HepG2 (cell line): ENCODE results near the gene GSK3B. TPM values are rescaled to one million over a fixed set of nuclear protein-coding genes. Genes with fewer than 3 reads are reported as not detected.

ENCODE experiments used
- ATAC-seq: fragments of 200-7000 bp; cut with Tn5 transposase; 3 replicates; pipeline ENCODE4 v1.9.1; 2020; ENCODE audit warnings: mild to moderate bottlenecking, moderate library complexity
- BruUV-seq: library from RNA; stranded (reverse); fragments of 400-500 nt; replicated peaks from 2 replicates; lab custom pipeline; 2021; lab: Mats Ljungman, UMichigan
- CTCF ChIA-PET: fragments of 300-600 bp; formaldehyde crosslinking; extraction: SDS; loops from one replicate; lab custom pipeline; 2021; ENCODE audit warnings: low total read pairs, inconsistent platforms, low intra/inter-chr PET ratio; lab: Yijun Ruan, JAX
- POLR2A ChIA-PET: fragments of 350-600 bp; sonication (Branson Sonifier 250); formaldehyde crosslinking; loops from one replicate; lab custom pipeline; 2020; ENCODE audit warnings: antibody characterized with exemption, inconsistent platforms; lab: Yijun Ruan, JAX
- DNase-seq: peaks from one replicate; pipeline ENCODE4 v3.0.0-alpha.2; 2015; ENCODE audit warnings: low spot score
- FAIRE-seq: peaks from 3 replicates; lab custom pipeline; 2011; peaks lifted over from hg19 to GRCh38; lab: Jason Lieb, UNC
- H2AFZ ChIP-seq: one replicate; pipeline ENCODE4 v1.6.1; 2011; ENCODE audit warnings: low read length, inconsistent platforms
- H3K27ac ChIP-seq: fragments of 300-600 bp; 3 replicates; pipeline ENCODE4 v1.8.0; 2011; ENCODE audit warnings: mixed run types, mild to moderate bottlenecking, mixed read lengths, low read length, inconsistent platforms; ENCODE audit not compliant: insufficient read depth; ENCODE audit errors: extremely low read length
- H3K27me3 ChIP-seq, 2 experiments: fragments of 200-600 bp in 1 of 2; 2 replicates in 1 of 2; 3 replicates in 1 of 2; pipeline versions ENCODE4 v1.6.0 to v1.8.0; 2011; ENCODE audit warnings: low read length in 2 of 2, mild to moderate bottlenecking in 2 of 2, moderate library complexity in 2 of 2, inconsistent platforms in 1 of 2; ENCODE audit not compliant: insufficient read depth in 2 of 2, control insufficient read depth in 1 of 2
- H3K36me3 ChIP-seq, 2 experiments: fragments of 200-600 bp in 1 of 2; replicated peaks in 1 of 2; 2 replicates in 1 of 2; 3 replicates in 1 of 2; pipeline versions ENCODE4 v1.5.1 to v1.8.0; 2011; ENCODE audit warnings: low read length in 2 of 2, inconsistent platforms in 1 of 2; ENCODE audit not compliant: insufficient read depth in 2 of 2, control insufficient read depth in 1 of 2
- H3K4me1 ChIP-seq: 2 replicates; pipeline ENCODE4 v1.5.1; 2012; ENCODE audit warnings: low read length, inconsistent platforms; ENCODE audit not compliant: insufficient read depth
- H3K4me2 ChIP-seq: 2 replicates; pipeline ENCODE4 v1.6.0; 2011; ENCODE audit warnings: low read depth, low read length, inconsistent platforms
- H3K4me3 ChIP-seq, 3 experiments: fragments of 200-600 bp in 1 of 3; sonication (generic), shearing (Covaris generic) in 1 of 3; replicated peaks in 1 of 3; 2 replicates each; pipeline ENCODE4 v1.5.1; 2011 to 2016; ENCODE audit warnings: low read length in 3 of 3, inconsistent platforms in 2 of 3, low read depth in 2 of 3, mild to moderate bottlenecking in 2 of 3, control low read depth in 1 of 3, mixed read lengths in 1 of 3; ENCODE audit not compliant: insufficient read depth in 1 of 3
- H3K79me2 ChIP-seq: one replicate; pipeline ENCODE4 v1.6.1; 2011; ENCODE audit warnings: low read length, inconsistent platforms; ENCODE audit not compliant: insufficient read depth
- H3K9ac ChIP-seq: 2 replicates; pipeline ENCODE4 v1.6.0; 2011; ENCODE audit warnings: mild to moderate bottlenecking, low read depth, low read length, inconsistent platforms; ENCODE audit not compliant: insufficient read depth
- H3K9me3 ChIP-seq: 2 replicates; pipeline ENCODE4 v1.5.1; 2012; ENCODE audit warnings: mild to moderate bottlenecking, low read length
- H4K20me1 ChIP-seq: 2 replicates; pipeline ENCODE4 v1.6.0; 2011; ENCODE audit warnings: inconsistent platforms, mild to moderate bottlenecking, low read length, moderate library complexity; ENCODE audit not compliant: insufficient read depth
- CAMTA2 ChIP-seq: sonication (generic); formaldehyde crosslinking; IDR thresholded peaks from 2 replicates; pipeline ENCODE4 v1.4.0; 2020; ENCODE audit warnings: mild to moderate bottlenecking, missing genetic modification reagents, borderline replicate concordance
- CBX5 ChIP-seq: sonication (generic); formaldehyde crosslinking; IDR thresholded peaks from 2 replicates; pipeline ENCODE4 v1.4.0; 2020; ENCODE audit warnings: missing genetic modification reagents, borderline replicate concordance
- CHD2 ChIP-seq: IDR thresholded peaks from 2 replicates; pipeline ENCODE4 v1.6.1; 2011; ENCODE audit warnings: low read depth, low read length, improper control_type of control experiment
- HNRNPLL ChIP-seq: fragments of 200-400 bp; formaldehyde crosslinking; IDR thresholded peaks from 2 replicates; pipeline ENCODE4 v1.6.1; 2017; ENCODE audit warnings: mild to moderate bottlenecking, low read depth, low read length; ENCODE audit not compliant: poor library complexity, severe bottlenecking
- HOXA5 ChIP-seq: sonication (generic); formaldehyde crosslinking; IDR thresholded peaks from 2 replicates; pipeline ENCODE4 v1.4.0; 2020; ENCODE audit warnings: missing genetic modification reagents
- MTA1 ChIP-seq: sonication (generic); formaldehyde crosslinking; IDR thresholded peaks from 2 replicates; pipeline ENCODE4 v1.4.0; 2020; ENCODE audit warnings: missing genetic modification reagents, mild to moderate bottlenecking, borderline replicate concordance
- RARA ChIP-seq: IDR thresholded peaks from 2 replicates; pipeline ENCODE4 v1.6.1; 2016; ENCODE audit warnings: missing genetic modification reagents, missing compliant biosample characterization
- SETDB1 ChIP-seq: sonication (generic); formaldehyde crosslinking; IDR thresholded peaks from 2 replicates; pipeline ENCODE4 v1.5.1; 2020; ENCODE audit warnings: missing genetic modification reagents, mild to moderate bottlenecking, borderline replicate concordance
- SOX6 ChIP-seq, 2 experiments: fragments of 450-650 bp in 1 of 2; sonication (generic) in 1 of 2; formaldehyde crosslinking in 1 of 2; IDR thresholded peaks; 2 replicates each; pipeline versions ENCODE4 v1.4.0 to v1.6.1; 2017 to 2020; ENCODE audit warnings: antibody characterized with exemption in 1 of 2, mild to moderate bottlenecking in 1 of 2, missing genetic modification reagents in 1 of 2
- ZFP41 ChIP-seq: sonication (generic); formaldehyde crosslinking; IDR thresholded peaks from 2 replicates; pipeline ENCODE4 v1.4.0; 2020; ENCODE audit warnings: mild to moderate bottlenecking, missing genetic modification reagents, borderline replicate concordance
- ZNF292 ChIP-seq: sonication (generic); formaldehyde crosslinking; IDR thresholded peaks from 2 replicates; pipeline ENCODE4 v1.8.1; 2022; ENCODE audit warnings: mild to moderate bottlenecking, low read depth, missing genetic modification reagents, borderline replicate concordance
- WGBS: methylation state at CpG from one replicate; pipeline ENCODE4 v1.1.6; 2017; ENCODE audit warnings: low lambda C conversion rate; 5-methylcytosine and 5-hydroxymethylcytosine counted together
- in situ Hi-C: cut with HindIII; loops from 2 replicates; pipeline ENCODE4 v1.10.0; 2017; ENCODE audit warnings: low pct_unique_long_range_greater_than_20kb; ENCODE audit not compliant: extremely low pct_ligation_motif_present
- intact Hi-C: fragments of 100-400 bp; cut with micrococcal nuclease; formaldehyde crosslinking; loops from one replicate; pipeline ENCODE4 v1.10.0; 2022; ENCODE audit not compliant: unreplicated experiment
- polyA plus RNA-seq, 8 experiments: library from polyadenylated mRNA; depleted of rRNA in 3 of 8; stranded (reverse) in 7 of 8; unstranded in 1 of 8; fragments of >200 nt; fragmentation: Illumina TruSeq in 4 of 8; extraction: Trizol in 4 of 8; gene quantifications; 2 replicates each; pipeline versions ENCODE4 v1.2.1 to v1.2.3, GENCODE V29; 2011 to 2016; ENCODE audit warnings: low read depth in 4 of 8, missing spikeins in 1 of 8, mixed read lengths in 1 of 8; ENCODE audit not compliant: insufficient read depth in 1 of 8
- total RNA-seq, 5 experiments: library from RNA; depleted of rRNA; stranded (reverse); fragments of >200 nt; fragmentation: Illumina TruSeq; extraction: Trizol; gene quantifications; 2 replicates each; pipeline ENCODE4 v1.2.3, GENCODE V29; 2016; ENCODE audit warnings: low read depth in 1 of 5
- TF ChIP-seq, protein P1 (sequence below), 2 experiments: sonication (generic) in 1 of 2; formaldehyde crosslinking in 1 of 2; IDR thresholded peaks; 2 replicates each; pipeline versions ENCODE4 v1.6.1 to v1.9.0; 2014 to 2022; ENCODE audit warnings: antibody characterized with exemption in 1 of 2, borderline replicate concordance in 1 of 2, inconsistent platforms in 1 of 2, low read depth in 1 of 2, missing genetic modification reagents in 1 of 2
- TF ChIP-seq, protein P2 (sequence below): sonication (generic); formaldehyde crosslinking; IDR thresholded peaks from 2 replicates; pipeline ENCODE4 v1.5.0; 2020; ENCODE audit warnings: mild to moderate bottlenecking, missing genetic modification reagents, borderline replicate concordance

The GSK3B gene
- total and polyA plus RNA-seq, 2 of the 13 experiments (the other 11 are each of a cell fraction or from before 2014, with no cell fraction given) = 22.3 to 30.1 TPM

DNA sequence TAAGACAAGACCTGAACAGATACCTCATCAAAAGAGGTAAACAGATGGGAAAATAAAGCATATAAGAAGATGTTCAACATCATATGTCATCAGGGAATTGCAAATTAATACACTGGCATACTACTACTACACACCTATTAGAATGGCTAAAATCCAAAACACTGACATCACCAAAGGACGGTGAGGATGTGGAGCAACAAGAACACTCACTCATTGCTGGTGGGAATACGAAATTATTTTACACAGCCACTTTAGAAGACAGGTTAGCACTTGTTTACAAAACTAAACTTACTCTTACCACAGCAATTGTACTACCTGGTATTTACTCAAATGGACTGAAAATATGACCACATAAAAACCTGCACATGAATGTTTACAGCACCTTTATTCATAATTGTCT lies 119.6 kb downstream of the GSK3B start (continued):
- TF ChIP-seq ZFP41 (CRISPR knock-in tag) = no peak
- no peak for TF ChIP-seq MTA1 (CRISPR knock-in tag)
- TF ChIP-seq, protein P1, sequence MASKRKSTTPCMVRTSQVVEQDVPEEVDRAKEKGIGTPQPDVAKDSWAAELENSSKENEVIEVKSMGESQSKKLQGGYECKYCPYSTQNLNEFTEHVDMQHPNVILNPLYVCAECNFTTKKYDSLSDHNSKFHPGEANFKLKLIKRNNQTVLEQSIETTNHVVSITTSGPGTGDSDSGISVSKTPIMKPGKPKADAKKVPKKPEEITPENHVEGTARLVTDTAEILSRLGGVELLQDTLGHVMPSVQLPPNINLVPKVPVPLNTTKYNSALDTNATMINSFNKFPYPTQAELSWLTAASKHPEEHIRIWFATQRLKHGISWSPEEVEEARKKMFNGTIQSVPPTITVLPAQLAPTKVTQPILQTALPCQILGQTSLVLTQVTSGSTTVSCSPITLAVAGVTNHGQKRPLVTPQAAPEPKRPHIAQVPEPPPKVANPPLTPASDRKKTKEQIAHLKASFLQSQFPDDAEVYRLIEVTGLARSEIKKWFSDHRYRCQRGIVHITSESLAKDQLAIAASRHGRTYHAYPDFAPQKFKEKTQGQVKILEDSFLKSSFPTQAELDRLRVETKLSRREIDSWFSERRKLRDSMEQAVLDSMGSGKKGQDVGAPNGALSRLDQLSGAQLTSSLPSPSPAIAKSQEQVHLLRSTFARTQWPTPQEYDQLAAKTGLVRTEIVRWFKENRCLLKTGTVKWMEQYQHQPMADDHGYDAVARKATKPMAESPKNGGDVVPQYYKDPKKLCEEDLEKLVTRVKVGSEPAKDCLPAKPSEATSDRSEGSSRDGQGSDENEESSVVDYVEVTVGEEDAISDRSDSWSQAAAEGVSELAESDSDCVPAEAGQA (IDR thresholded peaks at IDR 0.05; ENCODE audit: low read depth) = no peak
- TF ChIP-seq, protein P1 (CRISPR knock-in tag; IDR thresholded peaks at IDR 0.05; ENCODE audit: borderline replicate concordance) = no peak
- TF ChIP-seq HNRNPLL = no peak
- TF ChIP-seq CAMTA2 (CRISPR knock-in tag) = no peak

DNA sequence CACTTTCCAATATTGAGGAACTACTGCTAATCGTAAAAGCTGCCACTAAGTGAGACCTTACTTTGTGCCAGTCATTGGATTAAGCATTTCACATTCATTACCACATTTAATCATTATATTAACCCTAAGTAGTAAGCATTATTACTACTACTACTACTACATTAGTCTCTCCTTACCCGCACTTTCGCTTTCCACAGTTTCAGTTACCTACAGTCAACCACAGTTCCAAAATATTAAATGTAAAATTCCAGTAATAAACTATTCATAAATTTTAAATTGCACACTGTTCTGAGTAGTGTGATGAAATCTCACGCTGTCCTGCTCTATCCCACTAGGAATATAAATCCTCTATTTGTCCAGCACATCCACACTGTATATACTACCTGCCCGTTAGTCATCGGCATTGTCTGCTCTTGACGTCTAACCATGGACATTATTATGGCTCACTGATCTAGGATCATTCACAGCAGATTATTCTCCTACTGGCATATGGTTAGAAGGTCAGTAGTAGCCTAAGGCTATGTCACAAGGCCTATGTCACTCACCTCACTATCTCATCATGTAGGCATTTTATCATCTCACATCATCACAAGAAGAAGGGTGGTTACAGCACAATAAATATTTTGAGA lies 121.1 kb downstream of the GSK3B start:
- intact Hi-C loops = no loop called here
- CTCF ChIA-PET = no interaction called here
- Histone ChIP-seq H3K9ac (no peak overlapping the region), H3K4me2 (no peak overlapping the region), H3K36me3 (no peaks in the 10 kb centered on the region), H3K4me3 (no peak overlapping the region), H3K27me3 (no peaks in the 10 kb centered on the region), H3K27ac (no peak overlapping the region), H3K4me1 (no peaks in the 10 kb centered on the region), H4K20me1 (no peaks in the 10 kb centered on the region), H3K79me2 (peaks cover 49% of the 10 kb centered on the region), H2AFZ (no peak overlapping the region), H3K9me3 (no peaks in the 10 kb centered on the region)
- no TSS peak for BruUV-seq
- ATAC-seq (no peak), DNase-seq (no peak), FAIRE-seq (no peak)
- 96% methylated on average over 7 of the region's 7 CpGs for WGBS
- in situ Hi-C loops = no loop called here
- POLR2A ChIA-PET = no interaction called here
- no peak for TF ChIP-seq RARA (CRISPR knock-in tag)
- no peak for TF ChIP-seq CHD2
- TF ChIP-seq CBX5 (CRISPR knock-in tag) = no peak
- TF ChIP-seq, protein P2, sequence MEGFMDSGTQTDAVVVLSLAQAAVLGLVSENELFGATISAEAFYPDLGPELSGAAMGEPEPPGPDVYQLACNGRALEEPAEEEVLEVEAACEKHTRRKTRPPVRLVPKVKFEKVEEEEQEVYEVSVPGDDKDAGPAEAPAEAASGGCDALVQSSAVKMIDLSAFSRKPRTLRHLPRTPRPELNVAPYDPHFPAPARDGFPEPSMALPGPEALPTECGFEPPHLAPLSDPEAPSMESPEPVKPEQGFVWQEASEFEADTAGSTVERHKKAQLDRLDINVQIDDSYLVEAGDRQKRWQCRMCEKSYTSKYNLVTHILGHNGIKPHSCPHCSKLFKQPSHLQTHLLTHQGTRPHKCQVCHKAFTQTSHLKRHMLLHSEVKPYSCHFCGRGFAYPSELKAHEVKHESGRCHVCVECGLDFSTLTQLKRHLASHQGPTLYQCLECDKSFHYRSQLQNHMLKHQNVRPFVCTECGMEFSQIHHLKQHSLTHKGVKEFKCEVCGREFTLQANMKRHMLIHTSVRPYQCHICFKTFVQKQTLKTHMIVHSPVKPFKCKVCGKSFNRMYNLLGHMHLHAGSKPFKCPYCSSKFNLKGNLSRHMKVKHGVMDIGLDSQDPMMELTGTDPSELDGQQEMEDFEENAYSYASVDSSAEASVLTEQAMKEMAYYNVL (CRISPR knock-in tag) = no peak
- no peak for TF ChIP-seq SOX6 (IDR thresholded peaks at IDR 0.05)
- TF ChIP-seq SOX6 (CRISPR knock-in tag; IDR thresholded peaks at IDR 0.05) = no peak
- no peak for TF ChIP-seq ZNF292 (CRISPR knock-in tag)
- TF ChIP-seq HOXA5 = no peak
- TF ChIP-seq SETDB1 (CRISPR knock-in tag) = no peak
